Testis (tissue), 2 donors: ENCODE measurements around the gene CRHR1.

Experiments used
- CTCF ChIP-seq, 3 experiments: fragments of 450-650 bp in 2 of 3; fragments of 200-600 bp in 1 of 3; sonication (generic) in 1 of 3; IDR thresholded peaks; one replicate each; pipeline ENCODE4 v1.5.1; 2016 to 2019; ENCODE audit warnings: antibody characterized with exemption in 3 of 3, mild to moderate bottlenecking in 2 of 3, moderate library complexity in 1 of 3
- POLR2A ChIP-seq: fragments of 450-650 bp; IDR thresholded peaks from one replicate; pipeline ENCODE4 v1.6.1; 2017; ENCODE audit warnings: antibody characterized with exemption, mild to moderate bottlenecking, moderate library complexity

DNA sequence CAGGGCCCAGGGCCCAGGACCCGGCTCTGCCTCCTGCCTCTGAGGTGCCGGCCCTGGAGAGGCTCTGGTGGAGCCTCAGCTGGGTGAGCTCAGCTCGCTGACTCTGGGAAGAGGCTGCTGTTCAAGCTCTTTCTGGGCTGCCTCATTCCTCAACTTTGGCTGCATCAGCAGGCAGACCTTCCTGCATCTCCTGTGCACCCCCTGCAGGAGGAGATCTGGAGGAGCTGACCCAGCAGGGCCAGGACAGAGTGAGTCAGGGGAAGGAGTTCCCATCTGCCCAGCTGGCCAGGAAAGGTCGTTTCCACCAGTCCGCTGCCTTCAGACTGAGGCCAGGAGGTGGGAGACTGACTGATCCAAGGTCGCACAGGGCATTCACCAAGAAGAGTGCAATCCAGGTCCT lies 10.7 kb downstream of the CRHR1 start:
- TF ChIP-seq CTCF (IDR thresholded peaks at IDR 0.05) (no peak), POLR2A (no peak)
